Measurements from ENCODE around the gene RAB4B.

Gene RAB4B

GRCh38 chr19:40815223-40815622, 37.2 kb downstream of the RAB4B start:
- Histone ChIP-seq H3K9me3 (ENCODE audit: control insufficient read depth, insufficient read depth, low read depth, low read length) (no peaks in the 10 kb centered on the region), H3K27ac (ENCODE audit: extremely low read depth, low read depth, low read length) (no peak overlapping the region), H3K4me3 (ENCODE audit: low read depth, low read length) (no peak overlapping the region), H3K36me3 (ENCODE audit: control insufficient read depth in 2 of 2, insufficient read depth in 1 of 2, low read length in 2 of 2) (no peaks in the 10 kb centered on the region; a peak in 1 of 3 replicates), H3K4me1 (ENCODE audit: control insufficient read depth, insufficient read depth, low read length) (peaks cover 20% of the 10 kb centered on the region)
- TF ChIP-seq GLI4 (tag by site-specific recombination; IDR thresholded peaks at IDR 0.05) (no peak), ZNF311 (tag by site-specific recombination; IDR thresholded peaks at IDR 0.05; ENCODE audit: borderline replicate concordance) (0 out of 2 replicates have a peak, but pooled peaks have one; percentile 31), ZNF514 (tag by site-specific recombination; IDR thresholded peaks at IDR 0.05) (no peak), ZNF776 (tag by site-specific recombination; IDR thresholded peaks at IDR 0.05; ENCODE audit: borderline replicate concordance) (0 out of 2 replicates have a peak, but pooled peaks have one; percentile 38), REPIN1 (tag by site-specific recombination; IDR thresholded peaks at IDR 0.05; ENCODE audit: low read depth) (no peak), SETDB1 (IDR thresholded peaks at IDR 0.05; ENCODE audit: insufficient read length, low read length) (no peak), ZNF341 (tag by site-specific recombination; IDR thresholded peaks at IDR 0.05; ENCODE audit: low read depth) (no peak), HOXC10 (CRISPR knock-in tag; IDR thresholded peaks at IDR 0.05) (no peak), ZNF18 (tag by site-specific recombination; IDR thresholded peaks at IDR 0.05) (no peak), TCF7L2 (IDR thresholded peaks at IDR 0.05; ENCODE audit: borderline replicate concordance, low read depth, low read length) (no peak), GLIS2 (tag by site-specific recombination; IDR thresholded peaks at IDR 0.05) (no peak), ZNF146 (tag by site-specific recombination; IDR thresholded peaks at IDR 0.05) (no peak), ZNF423 (tag by site-specific recombination; IDR thresholded peaks at IDR 0.05) (no peak), ZNF571 (tag by site-specific recombination; IDR thresholded peaks at IDR 0.05) (no peak), ZNF280C (tag by site-specific recombination; IDR thresholded peaks at IDR 0.05) (no peak), ZNF518A (tag by site-specific recombination; conservative IDR thresholded peaks at IDR 0.05; ENCODE audit: low read depth) (no peak), ZNF335 (tag by site-specific recombination; conservative IDR thresholded peaks at IDR 0.05) (no peak), ZNF362 (tag by site-specific recombination; IDR thresholded peaks at IDR 0.05) (no peak), SCRT2 (tag by site-specific recombination; IDR thresholded peaks at IDR 0.05) (no peak), ELK4 (IDR thresholded peaks at IDR 0.05; ENCODE audit: borderline replicate concordance, low read depth, low read length) (no peak), BCL6B (tag by site-specific recombination; IDR thresholded peaks at IDR 0.05) (0 out of 2 replicates have a peak, but pooled peaks have one; percentile 11), FEZF1 (tag by site-specific recombination; IDR thresholded peaks at IDR 0.05) (no peak), IKZF3 (tag by site-specific recombination; IDR thresholded peaks at IDR 0.05) (no peak), ZNF529 (tag by site-specific recombination; IDR thresholded peaks at IDR 0.05; ENCODE audit: insufficient replicate concordance) (no peak), ZFP41 (tag by site-specific recombination; IDR thresholded peaks at IDR 0.05; ENCODE audit: borderline replicate concordance) (no peak)
- ChIA-PET POLR2A (no interaction called here), CTCF (interaction anchor here (0.6 kb wide), 1 partner anchor 164 kb away, joined by 3 read pairs; no protein-coding TSS in a partner anchor)
